Epithelial cell of proximal tubule (primary cell): ENCODE measurements around the gene SDK1. TPM values are rescaled to one million over a fixed set of nuclear protein-coding genes. Genes with fewer than 3 reads are reported as not detected.

ENCODE experiments used
- DNase-seq: peaks from one replicate; pipeline ENCODE4 v3.0.0-alpha.2; 2011; ENCODE audit warnings: low read depth
- H3K4me3 ChIP-seq: 2 replicates; pipeline ENCODE4 v1.5.1; 2011; ENCODE audit warnings: low read depth, mild to moderate bottlenecking, low read length
- total RNA-seq: library from RNA; depleted of rRNA; stranded (reverse); fragments of >200 nt; gene quantifications from 2 replicates; pipeline ENCODE4 v1.2.3, GENCODE V29; 2015
- TF ChIP-seq, protein P1 (sequence below): conservative IDR thresholded peaks from 2 replicates; pipeline ENCODE4 v1.5.1; 2012; ENCODE audit warnings: low read depth, mild to moderate bottlenecking, low read length

The SDK1 gene
- total RNA-seq, 1 donor from 2014 or later, result 0.75 TPM

DNA sequence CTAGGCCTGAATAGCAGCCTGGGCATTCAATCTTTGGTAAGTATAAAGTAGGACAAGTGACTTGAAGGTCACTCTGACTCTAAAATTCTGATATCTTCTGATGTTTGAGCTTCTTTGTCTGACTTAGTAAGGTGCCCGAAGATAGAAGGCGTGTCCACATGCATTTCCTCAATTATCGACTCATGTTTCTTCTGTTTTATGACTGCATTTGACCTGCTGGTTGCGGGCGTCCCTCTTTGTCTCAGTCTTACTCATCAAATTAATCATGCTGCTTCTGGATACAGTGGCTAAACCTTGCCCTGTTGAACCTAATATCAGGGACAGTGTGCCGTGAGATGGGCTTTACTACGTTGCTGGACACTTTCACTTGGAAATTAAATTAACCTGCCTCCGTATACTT, 534.1 kb downstream of the SDK1 start:
- no peak overlapping the region for H3K4me3 ChIP-seq
- no peak for DNase-seq
- TF ChIP-seq, protein P1, sequence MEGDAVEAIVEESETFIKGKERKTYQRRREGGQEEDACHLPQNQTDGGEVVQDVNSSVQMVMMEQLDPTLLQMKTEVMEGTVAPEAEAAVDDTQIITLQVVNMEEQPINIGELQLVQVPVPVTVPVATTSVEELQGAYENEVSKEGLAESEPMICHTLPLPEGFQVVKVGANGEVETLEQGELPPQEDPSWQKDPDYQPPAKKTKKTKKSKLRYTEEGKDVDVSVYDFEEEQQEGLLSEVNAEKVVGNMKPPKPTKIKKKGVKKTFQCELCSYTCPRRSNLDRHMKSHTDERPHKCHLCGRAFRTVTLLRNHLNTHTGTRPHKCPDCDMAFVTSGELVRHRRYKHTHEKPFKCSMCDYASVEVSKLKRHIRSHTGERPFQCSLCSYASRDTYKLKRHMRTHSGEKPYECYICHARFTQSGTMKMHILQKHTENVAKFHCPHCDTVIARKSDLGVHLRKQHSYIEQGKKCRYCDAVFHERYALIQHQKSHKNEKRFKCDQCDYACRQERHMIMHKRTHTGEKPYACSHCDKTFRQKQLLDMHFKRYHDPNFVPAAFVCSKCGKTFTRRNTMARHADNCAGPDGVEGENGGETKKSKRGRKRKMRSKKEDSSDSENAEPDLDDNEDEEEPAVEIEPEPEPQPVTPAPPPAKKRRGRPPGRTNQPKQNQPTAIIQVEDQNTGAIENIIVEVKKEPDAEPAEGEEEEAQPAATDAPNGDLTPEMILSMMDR, result no peak

- TF ChIP-seq, protein P1, result no peak
- no peak overlapping the region for H3K4me3 ChIP-seq
- DNase-seq, result no peak
These were observed 535.8 kb downstream of the SDK1 start for GRCh38 chr7:3836855-3837254.

DNA sequence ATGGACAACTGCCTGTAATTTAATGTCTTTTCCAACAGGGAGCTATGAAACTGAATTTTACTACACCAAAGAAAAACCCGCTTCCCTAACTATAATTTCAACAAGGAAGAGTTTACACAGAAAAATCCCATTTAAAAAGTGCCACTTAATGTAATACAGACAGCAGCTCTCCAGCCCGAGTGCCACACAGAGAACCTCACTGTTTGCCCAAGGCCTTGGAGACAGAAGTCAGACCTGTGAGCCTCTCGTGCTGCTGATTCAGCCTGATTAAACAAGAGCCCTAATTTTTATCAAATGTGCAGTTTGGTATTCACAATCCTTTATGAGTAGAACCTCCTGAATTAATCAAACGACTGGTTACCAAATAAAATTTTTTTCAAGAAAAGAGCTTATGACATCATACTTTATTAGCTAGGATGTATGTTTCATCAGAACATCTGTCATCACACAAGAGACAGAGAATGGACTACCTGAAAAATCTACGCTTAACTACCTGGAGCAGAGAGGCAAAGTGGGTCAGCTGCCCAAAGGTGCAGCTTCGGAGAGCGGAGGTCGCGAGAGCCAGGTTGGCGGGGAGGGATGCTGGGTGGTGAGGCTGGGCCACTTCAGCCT, 543.6 kb downstream of the SDK1 start:
- DNase-seq, result no peak
- H3K4me3 ChIP-seq, result no peak overlapping the region
- TF ChIP-seq, protein P1, result no peak

GRCh38 chr7:3846738-3847137, 545.7 kb downstream of the SDK1 start:
- DNase-seq, result no peak
- TF ChIP-seq, protein P1, result no peak
- H3K4me3 ChIP-seq, result no peak overlapping the region

GRCh38 chr7:3847336-3847735, 546.3 kb downstream of the SDK1 start:
- no peak for DNase-seq
- TF ChIP-seq, protein P1, result no peak
- no peak overlapping the region for H3K4me3 ChIP-seq

- TF ChIP-seq, protein P1, result no peak
- no peak for DNase-seq
- no peak overlapping the region for H3K4me3 ChIP-seq
These were observed 558.4 kb downstream of the SDK1 start for GRCh38 chr7:3859431-3859830.

DNA sequence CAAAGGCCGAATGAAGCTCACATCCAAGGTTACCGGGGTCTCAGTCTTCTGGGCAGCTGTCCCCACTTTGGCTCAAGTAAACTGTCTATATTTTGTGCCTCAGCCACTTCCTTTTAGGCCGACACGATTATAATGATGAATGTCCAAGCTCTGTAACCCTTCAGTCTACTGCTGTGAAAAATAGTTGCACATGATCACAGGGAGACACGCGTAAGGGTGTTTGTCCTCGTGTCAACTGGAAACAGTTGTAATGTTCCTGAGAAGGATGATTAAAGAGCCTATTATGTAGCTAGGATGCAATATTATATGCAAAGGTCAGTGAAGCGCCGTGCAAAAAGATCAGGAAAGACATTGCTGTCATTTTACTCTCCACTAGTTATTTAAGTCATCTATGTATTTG, 559.9 kb downstream of the SDK1 start:
- TF ChIP-seq, protein P1, result no peak
- no peak overlapping the region for H3K4me3 ChIP-seq
- DNase-seq, result no peak
